ENCODE results near the gene WASHC3. TPM values are rescaled to one million over a fixed set of nuclear protein-coding genes. Genes with fewer than 3 reads are reported as not detected.

Gene WASHC3
- total RNA-seq, 1 donor from 2014 or later, result 49.4 TPM

GRCh38 chr12:101992091-101992490 lies 69.7 kb downstream of the WASHC3 start:
- no peak for TF ChIP-seq POLR2A (IDR thresholded peaks at IDR 0.05)
- TF ChIP-seq CTCF (IDR thresholded peaks at IDR 0.05), result no peak
- no peak for TF ChIP-seq POLR2AphosphoS5 (IDR thresholded peaks at IDR 0.05; ENCODE audit: insufficient read depth in 1 of 2, low read depth in 1 of 2)
- no peak for DNase-seq (ENCODE audit: extremely low spot score in 2 of 2)
- no peaks in the 10 kb centered on the region for H3K27me3 ChIP-seq
- no peaks in the 10 kb centered on the region for H3K36me3 ChIP-seq
- no peaks in the 10 kb centered on the region for H3K4me1 ChIP-seq
- no peak overlapping the region for H3K27ac ChIP-seq
- H3K9me3 ChIP-seq, result no peaks in the 10 kb centered on the region
- intact Hi-C loops (cut with DNase I), result no loop called here
- H3K4me3 ChIP-seq, result no peak overlapping the region

GRCh38 chr12:101982307-101982706 lies 79.5 kb downstream of the WASHC3 start:
- H3K27ac ChIP-seq, result peak overlapping the region; percentile 10
- no peak for DNase-seq (ENCODE audit: extremely low spot score in 2 of 2)
- no peaks in the 10 kb centered on the region for H3K4me1 ChIP-seq
- TF ChIP-seq CTCF (IDR thresholded peaks at IDR 0.05) (no peak), POLR2A (IDR thresholded peaks at IDR 0.05) (no peak), POLR2AphosphoS5 (IDR thresholded peaks at IDR 0.05; ENCODE audit: insufficient read depth in 1 of 2, low read depth in 1 of 2) (no peak)
- H3K27me3 ChIP-seq, result no peaks in the 10 kb centered on the region
- no peak overlapping the region for H3K4me3 ChIP-seq
- H3K36me3 ChIP-seq, result no peaks in the 10 kb centered on the region
- no peaks in the 10 kb centered on the region for H3K9me3 ChIP-seq
- intact Hi-C loops (cut with DNase I), result no loop called here

GRCh38 chr12:101981868-101982267 lies 79.9 kb downstream of the WASHC3 start:
- H3K4me3 ChIP-seq, result no peak overlapping the region
- no peaks in the 10 kb centered on the region for H3K27me3 ChIP-seq
- H3K36me3 ChIP-seq, result no peaks in the 10 kb centered on the region
- no peaks in the 10 kb centered on the region for H3K4me1 ChIP-seq
- H3K9me3 ChIP-seq, result no peaks in the 10 kb centered on the region
- no peak for DNase-seq (ENCODE audit: extremely low spot score in 2 of 2)
- H3K27ac ChIP-seq, result peak overlapping the region; percentile 10
- TF ChIP-seq CTCF (IDR thresholded peaks at IDR 0.05), result no peak
- TF ChIP-seq POLR2A (IDR thresholded peaks at IDR 0.05), result no peak
- TF ChIP-seq POLR2AphosphoS5 (IDR thresholded peaks at IDR 0.05; ENCODE audit: insufficient read depth in 1 of 2, low read depth in 1 of 2), result no peak
- intact Hi-C loops (cut with DNase I), result no loop called here

DNA sequence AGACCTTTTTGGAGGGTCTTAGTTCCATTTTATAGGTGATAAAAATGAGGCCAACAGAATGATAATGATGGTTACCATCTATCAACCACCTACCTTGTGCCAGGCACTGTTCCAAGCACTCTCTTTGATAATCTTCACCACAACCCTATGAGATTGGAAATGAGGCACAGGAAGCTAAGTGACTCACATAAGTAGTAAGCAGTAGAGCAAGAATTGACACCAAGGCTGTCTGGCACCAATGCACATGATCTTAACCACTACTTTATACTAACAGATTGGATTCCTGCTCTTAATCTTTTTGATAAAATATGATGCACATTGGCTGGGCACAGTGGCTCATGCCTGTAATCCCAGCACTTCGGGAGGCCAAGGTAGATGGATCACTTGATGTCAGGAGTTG lies 93.0 kb downstream of the WASHC3 start:
- Histone ChIP-seq H3K4me1 (no peaks in the 10 kb centered on the region), H3K4me3 (no peak overlapping the region), H3K36me3 (no peaks in the 10 kb centered on the region), H3K27ac (no peak overlapping the region), H3K27me3 (no peaks in the 10 kb centered on the region), H3K9me3 (no peaks in the 10 kb centered on the region)
- no peak for TF ChIP-seq POLR2A (IDR thresholded peaks at IDR 0.05)
- TF ChIP-seq POLR2AphosphoS5 (IDR thresholded peaks at IDR 0.05; ENCODE audit: insufficient read depth in 1 of 2, low read depth in 1 of 2), result no peak
- no peak for TF ChIP-seq CTCF (IDR thresholded peaks at IDR 0.05)
- DNase-seq (ENCODE audit: extremely low spot score in 2 of 2), result no peak
- intact Hi-C loops (cut with DNase I), result no loop called here

DNA sequence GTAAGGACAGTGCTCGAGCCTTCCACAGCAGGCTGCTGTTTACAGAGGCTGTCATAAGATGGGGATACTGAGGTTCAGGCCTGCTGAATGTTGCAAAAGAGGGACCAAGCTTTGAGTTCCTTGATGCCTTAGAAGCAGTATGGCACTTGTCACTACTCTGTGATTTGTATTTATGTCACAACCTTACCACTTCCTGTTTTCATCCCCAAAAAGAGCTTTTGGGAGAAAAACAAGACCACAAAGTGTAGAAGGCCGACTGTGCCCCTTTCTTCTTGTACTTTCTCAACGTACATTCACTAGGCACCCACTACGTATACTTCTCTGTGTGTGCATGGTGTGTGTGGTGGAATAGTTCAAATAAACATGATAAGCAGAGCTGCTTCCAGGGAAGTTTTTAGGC lies 94.3 kb downstream of the WASHC3 start:
- no peaks in the 10 kb centered on the region for H3K36me3 ChIP-seq
- no peaks in the 10 kb centered on the region for H3K4me1 ChIP-seq
- no peak for TF ChIP-seq POLR2A (IDR thresholded peaks at IDR 0.05)
- TF ChIP-seq CTCF (IDR thresholded peaks at IDR 0.05), result no peak
- no peak for TF ChIP-seq POLR2AphosphoS5 (IDR thresholded peaks at IDR 0.05; ENCODE audit: insufficient read depth in 1 of 2, low read depth in 1 of 2)
- intact Hi-C loops (cut with DNase I), result no loop called here
- no peak for DNase-seq (ENCODE audit: extremely low spot score in 2 of 2)
- H3K27me3 ChIP-seq, result no peaks in the 10 kb centered on the region
- H3K27ac ChIP-seq, result no peak overlapping the region
- H3K4me3 ChIP-seq, result no peak overlapping the region
- H3K9me3 ChIP-seq, result no peaks in the 10 kb centered on the region
